Measurements from ENCODE around the gene CKAP4.

DNA sequence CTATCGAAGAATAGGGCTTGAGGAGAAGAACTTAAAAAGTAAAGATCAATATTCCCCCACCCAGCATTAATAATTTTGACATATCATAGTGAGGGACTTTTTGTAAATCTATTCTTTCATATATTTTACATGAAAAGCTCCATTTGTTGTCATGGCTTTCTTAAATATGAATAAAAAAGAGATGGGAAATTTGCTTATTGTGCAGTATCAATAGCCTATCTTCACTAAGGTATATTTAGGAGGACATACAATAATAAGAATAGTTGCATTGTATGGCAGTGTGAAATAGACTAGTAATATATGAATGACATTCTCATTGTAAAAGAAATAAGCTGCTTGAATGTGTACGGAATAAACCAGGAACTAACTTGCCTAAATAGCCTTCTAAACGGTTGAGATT lies 49.3 kb upstream of the CKAP4 start:
- TF ChIP-seq, protein P1, sequence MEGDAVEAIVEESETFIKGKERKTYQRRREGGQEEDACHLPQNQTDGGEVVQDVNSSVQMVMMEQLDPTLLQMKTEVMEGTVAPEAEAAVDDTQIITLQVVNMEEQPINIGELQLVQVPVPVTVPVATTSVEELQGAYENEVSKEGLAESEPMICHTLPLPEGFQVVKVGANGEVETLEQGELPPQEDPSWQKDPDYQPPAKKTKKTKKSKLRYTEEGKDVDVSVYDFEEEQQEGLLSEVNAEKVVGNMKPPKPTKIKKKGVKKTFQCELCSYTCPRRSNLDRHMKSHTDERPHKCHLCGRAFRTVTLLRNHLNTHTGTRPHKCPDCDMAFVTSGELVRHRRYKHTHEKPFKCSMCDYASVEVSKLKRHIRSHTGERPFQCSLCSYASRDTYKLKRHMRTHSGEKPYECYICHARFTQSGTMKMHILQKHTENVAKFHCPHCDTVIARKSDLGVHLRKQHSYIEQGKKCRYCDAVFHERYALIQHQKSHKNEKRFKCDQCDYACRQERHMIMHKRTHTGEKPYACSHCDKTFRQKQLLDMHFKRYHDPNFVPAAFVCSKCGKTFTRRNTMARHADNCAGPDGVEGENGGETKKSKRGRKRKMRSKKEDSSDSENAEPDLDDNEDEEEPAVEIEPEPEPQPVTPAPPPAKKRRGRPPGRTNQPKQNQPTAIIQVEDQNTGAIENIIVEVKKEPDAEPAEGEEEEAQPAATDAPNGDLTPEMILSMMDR (IDR thresholded peaks at IDR 0.05 in 8 of 11, conservative IDR thresholded peaks at IDR 0.05 in 3 of 11), result no peak
- TF ChIP-seq POLR2A (IDR thresholded peaks at IDR 0.05) (no peak), POLR2AphosphoS5 (IDR thresholded peaks at IDR 0.05) (no peak)

All from spleen (tissue), 7 donors.